MCF 10A (cell line): Measurements from ENCODE around the gene MYO5C. TPM values are rescaled to one million over a fixed set of nuclear protein-coding genes. Genes with fewer than 3 reads are reported as not detected.

Source experiments
- BruUV-seq: library from RNA; stranded (reverse); fragments of 400-500 nt; replicated peaks from 2 replicates; lab custom pipeline; 2021; lab: Mats Ljungman, UMichigan
- CTCF ChIA-PET: fragments of 300-600 bp; sonication (Branson Sonifier 250); formaldehyde crosslinking; extraction: SDS; loops from one replicate; lab custom pipeline; 2021; ENCODE audit warnings: antibody characterized with exemption, inconsistent platforms; lab: Yijun Ruan, JAX
- POLR2A ChIA-PET: fragments of 300-600, 350-650 bp; sonication (Branson Sonifier 250); formaldehyde crosslinking; extraction: SDS; loops from one replicate; lab custom pipeline; 2020; ENCODE audit warnings: antibody characterized with exemption, inconsistent platforms; lab: Yijun Ruan, JAX
- DNase-seq: peaks from one replicate; pipeline ENCODE4 v3.0.0-alpha.2; 2018; ENCODE audit not compliant: unreplicated experiment
- H3K27ac Mint-ChIP-seq: one replicate; pipeline ENCODE4 v1.8.0; 2022; ENCODE audit warnings: mild to moderate bottlenecking, low read depth, mixed read lengths; ENCODE audit not compliant: unreplicated experiment
- H3K27me3 Mint-ChIP-seq: one replicate; pipeline ENCODE4 v1.8.0; 2022; ENCODE audit warnings: mixed read lengths; ENCODE audit not compliant: insufficient read depth, unreplicated experiment
- H3K36me3 Mint-ChIP-seq: one replicate; pipeline ENCODE4 v1.8.0; 2022; ENCODE audit warnings: mild to moderate bottlenecking, moderate library complexity, mixed read lengths; ENCODE audit not compliant: insufficient read depth, unreplicated experiment
- H3K4me1 Mint-ChIP-seq: one replicate; pipeline ENCODE4 v1.8.0; 2022; ENCODE audit warnings: mixed read lengths; ENCODE audit not compliant: insufficient read depth, unreplicated experiment
- H3K4me3 Mint-ChIP-seq: one replicate; pipeline ENCODE4 v1.8.0; 2022; ENCODE audit warnings: mild to moderate bottlenecking, moderate library complexity, mixed read lengths; ENCODE audit not compliant: unreplicated experiment
- H3K9me3 Mint-ChIP-seq: one replicate; pipeline ENCODE4 v1.8.0; 2022; ENCODE audit warnings: mixed read lengths; ENCODE audit not compliant: unreplicated experiment
- intact Hi-C: fragments of 100-400 bp; cut with micrococcal nuclease; formaldehyde crosslinking; loops from 2 replicates; pipeline ENCODE4 v1.14.1; 2022
- total RNA-seq: library from RNA; stranded (reverse); gene quantifications from 2 replicates; pipeline ENCODE4 v1.2.3, GENCODE V29; 2022
- TF ChIP-seq, protein P1 (sequence below): fragments of 200-600 bp; IDR thresholded peaks from one replicate; pipeline ENCODE4 v1.8.0; 2022; ENCODE audit warnings: antibody characterized with exemption, mild to moderate bottlenecking; ENCODE audit not compliant: unreplicated experiment

The MYO5C gene
- total RNA-seq, 1 experiment from 2014 or later, result 29.4 TPM

DNA sequence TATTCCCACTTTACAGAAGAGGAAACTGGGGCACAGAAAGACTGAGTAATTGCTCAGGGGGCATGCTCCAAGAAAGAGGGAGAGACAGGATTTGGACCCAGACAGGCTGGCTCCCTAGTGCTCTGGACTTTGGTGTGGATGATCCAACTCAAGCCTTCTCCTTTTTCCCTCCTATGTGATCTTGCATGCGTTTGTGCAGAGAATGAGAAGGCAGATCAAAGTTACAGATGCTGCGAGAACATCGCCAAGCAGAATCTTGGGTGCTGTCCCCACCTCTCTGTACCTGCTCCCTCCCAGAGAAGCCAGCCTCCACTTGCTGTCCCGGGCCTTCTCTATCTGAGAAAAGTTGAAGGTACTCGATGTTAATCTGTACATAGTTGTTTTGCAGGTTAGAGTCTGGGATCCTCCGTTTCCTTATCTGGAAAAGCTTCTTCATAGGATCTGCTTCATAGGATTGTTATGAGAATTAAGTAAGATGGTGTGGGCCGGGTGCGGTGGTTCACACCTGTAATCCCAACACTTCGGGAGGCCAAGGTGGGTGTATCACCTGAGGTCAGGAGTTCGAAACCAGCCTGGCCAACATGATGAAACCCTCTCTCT is 114.7 kb downstream of the MYO5C start:
- Mint-ChIP-seq H3K9me3 (no peaks in the 10 kb centered on the region), H3K27ac (no peak overlapping the region), H3K4me3 (peak overlapping the region; percentile 81), H3K27me3 (no peaks in the 10 kb centered on the region), H3K36me3 (no peaks in the 10 kb centered on the region), H3K4me1 (peaks cover 10% of the 10 kb centered on the region)
- no peak for DNase-seq
- TF ChIP-seq, protein P1, sequence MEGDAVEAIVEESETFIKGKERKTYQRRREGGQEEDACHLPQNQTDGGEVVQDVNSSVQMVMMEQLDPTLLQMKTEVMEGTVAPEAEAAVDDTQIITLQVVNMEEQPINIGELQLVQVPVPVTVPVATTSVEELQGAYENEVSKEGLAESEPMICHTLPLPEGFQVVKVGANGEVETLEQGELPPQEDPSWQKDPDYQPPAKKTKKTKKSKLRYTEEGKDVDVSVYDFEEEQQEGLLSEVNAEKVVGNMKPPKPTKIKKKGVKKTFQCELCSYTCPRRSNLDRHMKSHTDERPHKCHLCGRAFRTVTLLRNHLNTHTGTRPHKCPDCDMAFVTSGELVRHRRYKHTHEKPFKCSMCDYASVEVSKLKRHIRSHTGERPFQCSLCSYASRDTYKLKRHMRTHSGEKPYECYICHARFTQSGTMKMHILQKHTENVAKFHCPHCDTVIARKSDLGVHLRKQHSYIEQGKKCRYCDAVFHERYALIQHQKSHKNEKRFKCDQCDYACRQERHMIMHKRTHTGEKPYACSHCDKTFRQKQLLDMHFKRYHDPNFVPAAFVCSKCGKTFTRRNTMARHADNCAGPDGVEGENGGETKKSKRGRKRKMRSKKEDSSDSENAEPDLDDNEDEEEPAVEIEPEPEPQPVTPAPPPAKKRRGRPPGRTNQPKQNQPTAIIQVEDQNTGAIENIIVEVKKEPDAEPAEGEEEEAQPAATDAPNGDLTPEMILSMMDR, result no peak
- BruUV-seq, result no TSS peak
- POLR2A ChIA-PET, result interaction anchor here (0.9 to 2.8 kb wide), 9 partner anchors 13 to 210 kb away, joined by 4 to 22 read pairs (median 9); partner anchors contain the start of gene LEO1
- CTCF ChIA-PET, result interaction anchor here (0.5 kb wide), 1 partner anchor 104 kb away, joined by 3 read pairs; no protein-coding TSS in a partner anchor
- intact Hi-C loops, result no loop called here

DNA sequence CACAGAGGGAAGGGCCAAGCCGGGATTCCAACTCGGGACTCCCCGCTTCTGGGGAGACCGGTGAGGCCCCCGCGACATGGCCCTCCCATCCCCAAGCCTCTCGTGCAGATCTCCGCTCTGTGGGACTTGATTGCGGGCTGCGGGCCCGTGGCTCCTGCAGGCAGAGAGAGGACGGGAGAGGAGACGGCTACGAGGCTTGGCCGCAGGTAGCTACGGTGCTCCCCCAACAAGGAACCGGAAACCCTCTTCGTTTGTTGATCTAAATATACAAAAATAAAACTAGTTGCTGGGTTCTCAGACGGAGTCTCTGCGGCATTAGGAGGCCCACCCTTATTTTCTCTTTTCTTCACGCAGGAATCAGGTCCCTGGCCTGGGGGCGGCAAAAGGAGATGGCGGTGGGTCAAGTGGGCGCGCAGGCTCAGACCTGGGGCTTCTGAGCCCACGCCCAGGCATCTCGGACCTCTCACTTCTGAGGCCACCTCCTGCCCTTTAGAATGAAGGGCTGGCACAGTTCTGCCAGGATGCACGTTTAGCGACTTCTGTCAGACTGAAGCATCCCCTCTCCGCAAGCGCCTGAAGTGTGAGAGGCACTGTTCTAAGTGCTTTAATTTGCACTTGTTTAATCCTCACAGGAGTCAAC is 115.3 kb downstream of the MYO5C start:
- intact Hi-C loops, result no loop called here
- H3K4me1 Mint-ChIP-seq, result peaks cover 10% of the 10 kb centered on the region
- H3K27me3 Mint-ChIP-seq, result no peaks in the 10 kb centered on the region
- peak overlapping the region; percentile 93 for H3K27ac Mint-ChIP-seq
- ChIA-PET CTCF (interaction anchor here (0.5 kb wide), 1 partner anchor 105 kb away, joined by 3 read pairs; no protein-coding TSS in a partner anchor), POLR2A (interaction anchor here (0.7 to 2.8 kb wide), 18 partner anchors 10 to 477 kb away, joined by 3 to 22 read pairs (median 8); partner anchors contain the start of gene LEO1)
- TSS peak; percentile 54 for BruUV-seq
- H3K9me3 Mint-ChIP-seq, result no peaks in the 10 kb centered on the region
- peak overlapping the region; percentile 81 for H3K4me3 Mint-ChIP-seq
- DNase-seq, result no peak
- H3K36me3 Mint-ChIP-seq, result no peaks in the 10 kb centered on the region
- TF ChIP-seq, protein P1, result no peak

DNA sequence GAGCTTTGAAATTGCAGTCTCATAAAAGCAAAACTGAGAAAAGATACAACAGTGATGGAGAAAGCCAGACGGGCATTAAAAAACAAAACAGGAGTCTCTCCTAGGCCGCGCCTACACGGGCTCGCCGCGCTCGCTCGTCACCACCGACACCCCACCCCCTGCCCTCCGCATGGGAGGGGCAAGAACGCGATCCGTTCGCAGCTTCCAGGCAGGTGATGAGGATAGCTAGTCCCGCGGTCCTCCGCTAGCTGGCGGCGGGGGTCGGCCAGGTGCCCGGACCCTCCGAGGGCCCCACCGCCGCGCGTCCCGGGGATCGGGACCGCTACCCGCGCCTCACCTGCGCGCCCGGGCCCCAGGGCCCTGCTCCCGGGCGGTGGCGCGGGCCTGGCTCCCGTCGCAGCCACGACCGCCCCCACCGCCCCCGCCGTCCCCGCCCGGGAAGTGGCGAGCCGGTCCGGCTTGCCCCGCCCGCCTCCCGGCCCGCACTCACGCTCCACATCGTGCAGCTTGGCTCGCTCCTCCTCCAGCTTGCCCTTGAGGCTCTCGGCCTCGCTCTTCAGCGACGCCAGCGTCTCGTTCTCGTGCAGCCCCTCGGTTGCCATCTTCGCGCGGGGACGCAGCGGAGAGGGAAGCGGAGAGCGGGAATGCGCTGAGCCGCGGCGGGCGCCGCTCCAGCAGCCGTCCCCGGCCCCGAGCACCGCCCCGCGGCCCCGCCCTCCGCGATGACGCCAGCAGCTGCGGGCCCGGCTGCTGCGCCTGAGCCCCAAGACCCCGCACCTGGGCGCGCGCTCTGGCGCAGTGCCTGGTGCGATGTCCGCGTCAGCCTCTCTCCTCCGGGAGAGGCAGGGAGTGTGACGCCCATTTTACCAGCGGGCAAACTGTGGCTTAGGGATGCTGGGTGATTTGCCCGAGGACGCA is 116.1 kb downstream of the MYO5C start:
- no TSS peak for BruUV-seq
- H3K4me3 Mint-ChIP-seq, result peak overlapping the region; percentile 81
- no peaks in the 10 kb centered on the region for H3K27me3 Mint-ChIP-seq
- TF ChIP-seq, protein P1, result peak; percentile 21
- peak overlapping the region; percentile 93 for H3K27ac Mint-ChIP-seq
- peaks cover 10% of the 10 kb centered on the region for H3K4me1 Mint-ChIP-seq
- intact Hi-C loops, result loop anchor here (5.0 kb wide), 1 partner anchor 157 kb away; no protein-coding TSS in a partner anchor
- ChIA-PET POLR2A (interaction anchor here (0.6 to 2.8 kb wide), 32 partner anchors 8 to 556 kb away, joined by 3 to 22 read pairs (median 6); partner anchors contain the start of genes LEO1 and TMOD3), CTCF (interaction anchor here (0.6 to 0.8 kb wide), 4 partner anchors 37 to 427 kb away, joined by 3 read pairs; no protein-coding TSS in a partner anchor)
- DNase-seq, result peak; percentile 87
- H3K9me3 Mint-ChIP-seq, result no peaks in the 10 kb centered on the region
- no peaks in the 10 kb centered on the region for H3K36me3 Mint-ChIP-seq
